ENCODE measurements around the gene NOX3. TPM values are rescaled to one million over a fixed set of nuclear protein-coding genes. Genes with fewer than 3 reads are reported as not detected.

NOX3 gene
- total and polyA plus RNA-seq, 2 donors (not counting 1 experiment from before 2014, with no cell fraction given) = not detected

- H3K27me3 Mint-ChIP-seq = no peaks in the 10 kb centered on the region
- H3K36me3 ChIP-seq (replicated peaks in 1 of 2; ENCODE audit: control extremely low read depth in 1 of 2, control insufficient read depth in 1 of 2, extremely low read depth in 1 of 2, insufficient read depth in 2 of 2, low read length in 1 of 2) = no peaks in the 10 kb centered on the region
- POLR2A ChIA-PET = interaction anchor here (0.6 kb wide), 1 partner anchor 1697 kb away, joined by 5 read pairs; no protein-coding TSS in a partner anchor
- no peaks in the 10 kb centered on the region for H3K9me3 ChIP-seq (ENCODE audit: control extremely low read depth in 1 of 3, control insufficient read depth in 2 of 3, insufficient read depth in 1 of 3, low read length in 2 of 3)
- H3K4me1 Mint-ChIP-seq = peaks cover 42% of the 10 kb centered on the region
- 86% methylated on average over 3 of the region's 4 CpGs for WGBS (ENCODE audit: insufficient coverage)
- no peaks in the 10 kb centered on the region for H3K9me3 Mint-ChIP-seq (ENCODE audit: insufficient read depth)
- H3K4me3 ChIP-seq (ENCODE audit: control extremely low read depth in 1 of 5, extremely low read depth in 1 of 5, insufficient read depth in 1 of 5, low read depth in 2 of 5, low read length in 4 of 5) = no peak overlapping the region
- TF ChIP-seq EZH2 (IDR thresholded peaks at IDR 0.05; ENCODE audit: borderline replicate concordance, insufficient read depth, low read depth, low read length, poor library complexity, severe bottlenecking) (no peak), CTCF (IDR thresholded peaks at IDR 0.05) (no peak)
- no peaks in the 10 kb centered on the region for H3K79me2 ChIP-seq (ENCODE audit: control insufficient read depth, insufficient read depth, low read length)
- intact Hi-C loops (cut with micrococcal nuclease) = no loop called here
- H3K4me1 ChIP-seq (ENCODE audit: control insufficient read depth in 2 of 2, insufficient read depth in 2 of 2, low read length in 2 of 2) = peaks cover 26 to 34% of the 10 kb centered on the region in 2 donors
- DNase-seq (no peak), ATAC-seq (ENCODE audit: low read depth) (no peak)
- no peak overlapping the region for H3K9ac ChIP-seq (ENCODE audit: low read length)
- H3K4me2 ChIP-seq (replicated peaks; ENCODE audit: low read depth, low read length, poor library complexity, severe bottlenecking) = no peak overlapping the region
- H2AFZ ChIP-seq (ENCODE audit: insufficient read depth, low read depth, low read length, poor library complexity, severe bottlenecking) = no peak overlapping the region
- no peaks in the 10 kb centered on the region for H3K27me3 ChIP-seq (replicated peaks in 1 of 4; ENCODE audit: control extremely low read depth in 1 of 4, control insufficient read depth in 3 of 4, insufficient read depth in 4 of 4, low read length in 3 of 4)
- H3K27ac Mint-ChIP-seq = peak overlapping the region; percentile 7
- no peak overlapping the region for H3K4me3 Mint-ChIP-seq
- no peaks in the 10 kb centered on the region for H4K20me1 ChIP-seq (ENCODE audit: control insufficient read depth, insufficient read depth, low read length, poor library complexity, severe bottlenecking)
- no peak overlapping the region for H3K27ac ChIP-seq (ENCODE audit: low read length in 2 of 2)
- CTCF ChIA-PET = no interaction called here
These were observed 39.7 kb downstream of the NOX3 start for GRCh38 chr6:155415953-155416352.

- CTCF ChIA-PET = no interaction called here
- H3K4me2 ChIP-seq (replicated peaks; ENCODE audit: low read depth, low read length, poor library complexity, severe bottlenecking) = no peak overlapping the region
- H3K27ac Mint-ChIP-seq = no peak overlapping the region
These were observed 41.6 kb downstream of the NOX3 start for GRCh38 chr6:155414049-155414448.

More at GRCh38 chr6:155414049-155414448, 41.6 kb downstream of the NOX3 start:
- ATAC-seq (ENCODE audit: low read depth) (no peak), DNase-seq (no peak)
- Histone ChIP-seq H3K36me3 (replicated peaks in 1 of 2; ENCODE audit: control extremely low read depth in 1 of 2, control insufficient read depth in 1 of 2, extremely low read depth in 1 of 2, insufficient read depth in 2 of 2, low read length in 1 of 2) (no peaks in the 10 kb centered on the region), H3K27ac (ENCODE audit: low read length in 2 of 2) (no peak overlapping the region), H3K79me2 (ENCODE audit: control insufficient read depth, insufficient read depth, low read length) (no peaks in the 10 kb centered on the region), H3K9ac (ENCODE audit: low read length) (no peak overlapping the region), H4K20me1 (ENCODE audit: control insufficient read depth, insufficient read depth, low read length, poor library complexity, severe bottlenecking) (no peaks in the 10 kb centered on the region), H3K4me3 (ENCODE audit: control extremely low read depth in 1 of 5, extremely low read depth in 1 of 5, insufficient read depth in 1 of 5, low read depth in 2 of 5, low read length in 4 of 5) (no peak overlapping the region), H3K27me3 (replicated peaks in 1 of 4; ENCODE audit: control extremely low read depth in 1 of 4, control insufficient read depth in 3 of 4, insufficient read depth in 4 of 4, low read length in 3 of 4) (no peaks in the 10 kb centered on the region), H3K9me3 (ENCODE audit: control extremely low read depth in 1 of 3, control insufficient read depth in 2 of 3, insufficient read depth in 1 of 3, low read length in 2 of 3) (no peaks in the 10 kb centered on the region), H2AFZ (ENCODE audit: insufficient read depth, low read depth, low read length, poor library complexity, severe bottlenecking) (no peak overlapping the region), H3K4me1 (ENCODE audit: control insufficient read depth in 2 of 2, insufficient read depth in 2 of 2, low read length in 2 of 2) (peaks cover 18 to 20% of the 10 kb centered on the region in 2 donors)
- Mint-ChIP-seq H3K27me3 (no peaks in the 10 kb centered on the region), H3K9me3 (ENCODE audit: insufficient read depth) (no peaks in the 10 kb centered on the region), H3K4me3 (no peak overlapping the region), H3K4me1 (peaks cover 26% of the 10 kb centered on the region)
- POLR2A ChIA-PET = no interaction called here
- intact Hi-C loops (cut with micrococcal nuclease) = no loop called here
- WGBS (ENCODE audit: insufficient coverage) = 91% methylated on average over 2 of the region's 3 CpGs
- TF ChIP-seq EZH2 (IDR thresholded peaks at IDR 0.05; ENCODE audit: borderline replicate concordance, insufficient read depth, low read depth, low read length, poor library complexity, severe bottlenecking) = no peak
- no peak for TF ChIP-seq CTCF (IDR thresholded peaks at IDR 0.05)

Measured in B cell (primary cell).